ENCODE data around the gene DNER. TPM values are rescaled to one million over a fixed set of nuclear protein-coding genes. Genes with fewer than 3 reads are reported as not detected.

The DNER gene
- total RNA-seq, 2 donors from 2014 or later = 17.6 to 28.4 TPM

GRCh38 chr2:229658004-229658403, 56.4 kb downstream of the DNER start:
- H3K4me3 ChIP-seq = no peak overlapping the region
- H3K9me3 ChIP-seq = no peaks in the 10 kb centered on the region
- H3K36me3 ChIP-seq = no peaks in the 10 kb centered on the region
- H3K4me1 ChIP-seq = no peaks in the 10 kb centered on the region
- DNase-seq (ENCODE audit: low spot score) = no peak
- no peak for TF ChIP-seq CTCF (IDR thresholded peaks at IDR 0.05)
- no peak overlapping the region for H3K27ac ChIP-seq
- no peaks in the 10 kb centered on the region for H3K27me3 ChIP-seq

GRCh38 chr2:229654437-229654836, 59.9 kb downstream of the DNER start:
- Histone ChIP-seq H3K27me3 (no peaks in the 10 kb centered on the region), H3K36me3 (no peaks in the 10 kb centered on the region), H3K4me1 (no peaks in the 10 kb centered on the region), H3K4me3 (no peak overlapping the region), H3K9me3 (no peaks in the 10 kb centered on the region), H3K27ac (no peak overlapping the region)
- DNase-seq (ENCODE audit: low spot score) = no peak
- no peak for TF ChIP-seq CTCF (IDR thresholded peaks at IDR 0.05)

GRCh38 chr2:229653531-229653930, 60.8 kb downstream of the DNER start:
- Histone ChIP-seq H3K4me1 (no peaks in the 10 kb centered on the region), H3K27ac (no peak overlapping the region), H3K4me3 (no peak overlapping the region), H3K36me3 (no peaks in the 10 kb centered on the region), H3K27me3 (no peaks in the 10 kb centered on the region), H3K9me3 (no peaks in the 10 kb centered on the region)
- DNase-seq (ENCODE audit: low spot score) = no peak
- TF ChIP-seq CTCF (IDR thresholded peaks at IDR 0.05) = no peak

GRCh38 chr2:229652796-229653195, 61.6 kb downstream of the DNER start:
- DNase-seq (ENCODE audit: low spot score) = no peak
- Histone ChIP-seq H3K9me3 (no peaks in the 10 kb centered on the region), H3K36me3 (no peaks in the 10 kb centered on the region), H3K4me1 (no peaks in the 10 kb centered on the region), H3K27me3 (no peaks in the 10 kb centered on the region), H3K27ac (no peak overlapping the region), H3K4me3 (no peak overlapping the region)
- TF ChIP-seq CTCF (IDR thresholded peaks at IDR 0.05) = no peak

GRCh38 chr2:229650901-229651300, 63.5 kb downstream of the DNER start:
- TF ChIP-seq CTCF (IDR thresholded peaks at IDR 0.05) = no peak
- H3K9me3 ChIP-seq = no peaks in the 10 kb centered on the region

GRCh38 chr2:229650059-229650458, 64.3 kb downstream of the DNER start:
- no peaks in the 10 kb centered on the region for H3K36me3 ChIP-seq
- no peak for TF ChIP-seq CTCF (IDR thresholded peaks at IDR 0.05)

More at GRCh38 chr2:229650901-229651300, 63.5 kb downstream of the DNER start:
- H3K27me3 ChIP-seq = no peaks in the 10 kb centered on the region
- H3K4me3 ChIP-seq = no peak overlapping the region
- no peaks in the 10 kb centered on the region for H3K4me1 ChIP-seq
- H3K36me3 ChIP-seq = no peaks in the 10 kb centered on the region
- no peak for DNase-seq (ENCODE audit: low spot score)
- no peak overlapping the region for H3K27ac ChIP-seq

More at GRCh38 chr2:229650059-229650458, 64.3 kb downstream of the DNER start:
- no peaks in the 10 kb centered on the region for H3K4me1 ChIP-seq
- H3K9me3 ChIP-seq = no peaks in the 10 kb centered on the region
- no peak for DNase-seq (ENCODE audit: low spot score)
- H3K4me3 ChIP-seq = no peak overlapping the region
- H3K27me3 ChIP-seq = no peaks in the 10 kb centered on the region
- no peak overlapping the region for H3K27ac ChIP-seq

Data from right atrium auricular region (tissue), 2 donors.